ENCODE data around the gene HHIP.

Gene HHIP

GRCh38 chr4:144709793-144710525 lies 64.0 kb downstream of the HHIP start:
- DNase-seq (ENCODE audit: low read depth in 2 of 2) = no peak

- no peak for DNase-seq (ENCODE audit: low read depth in 2 of 2)
These were observed 64.6 kb downstream of the HHIP start for GRCh38 chr4:144710526-144710912.

- DNase-seq (ENCODE audit: low read depth in 2 of 2) = no peak
These were observed 65.9 kb downstream of the HHIP start for GRCh38 chr4:144711700-144712456.

- DNase-seq (ENCODE audit: low read depth in 2 of 2) = no peak
These were observed 66.8 kb downstream of the HHIP start for GRCh38 chr4:144712775-144713174.

GRCh38 chr4:144714166-144714565 lies 68.2 kb downstream of the HHIP start:
- no peak for DNase-seq (ENCODE audit: low read depth in 2 of 2)

- no peak for DNase-seq (ENCODE audit: low read depth in 2 of 2)
These were observed 69.3 kb downstream of the HHIP start for GRCh38 chr4:144715230-144715629.

- DNase-seq (ENCODE audit: low read depth in 2 of 2) = no peak
These were observed 70.8 kb downstream of the HHIP start for GRCh38 chr4:144716778-144717177.

GRCh38 chr4:144718958-144719512 lies 73.1 kb downstream of the HHIP start:
- no peak for DNase-seq (ENCODE audit: low read depth in 2 of 2)

- DNase-seq (ENCODE audit: low read depth in 2 of 2) = no peak
These were observed 74.5 kb downstream of the HHIP start for GRCh38 chr4:144720491-144720890.

- no peak for DNase-seq (ENCODE audit: low read depth in 2 of 2)
These were observed 76.0 kb downstream of the HHIP start for GRCh38 chr4:144721994-144722393.

GRCh38 chr4:144723471-144723870 lies 77.5 kb downstream of the HHIP start:
- DNase-seq (ENCODE audit: low read depth in 2 of 2) = no peak

GRCh38 chr4:144729175-144729574 lies 83.2 kb downstream of the HHIP start:
- DNase-seq (ENCODE audit: low read depth in 2 of 2) = no peak

- no peak for DNase-seq (ENCODE audit: low read depth in 2 of 2)
These were observed 86.8 kb downstream of the HHIP start for GRCh38 chr4:144732584-144733428.

GRCh38 chr4:144733566-144733965 lies 87.6 kb downstream of the HHIP start:
- no peak for DNase-seq (ENCODE audit: low read depth in 2 of 2)

- no peak for DNase-seq (ENCODE audit: low read depth in 2 of 2)
These were observed 88.6 kb downstream of the HHIP start for GRCh38 chr4:144734522-144734921.

- no peak for DNase-seq (ENCODE audit: low read depth in 2 of 2)
These were observed 92.7 kb downstream of the HHIP start for GRCh38 chr4:144738649-144739048.

GRCh38 chr4:144739511-144740033 lies 93.6 kb downstream of the HHIP start:
- DNase-seq (ENCODE audit: low read depth in 2 of 2) = no peak

GRCh38 chr4:144740316-144740715 lies 94.4 kb downstream of the HHIP start:
- no peak for DNase-seq (ENCODE audit: low read depth in 2 of 2)

GRCh38 chr4:144748814-144749555 lies 103.0 kb downstream of the HHIP start:
- DNase-seq (ENCODE audit: low read depth in 2 of 2) = no peak

GRCh38 chr4:144750348-144750747 lies 104.4 kb downstream of the HHIP start:
- DNase-seq (ENCODE audit: low read depth in 2 of 2) = no peak

All from stimulated activated CD8-positive, alpha-beta memory T cell treated with anti-CD3 and anti-CD28 coated beads, Interleukin-2, amount 100 ng/mL, for 1 hour (primary cell).